ENCODE results near the gene SCN9A.

DNA sequence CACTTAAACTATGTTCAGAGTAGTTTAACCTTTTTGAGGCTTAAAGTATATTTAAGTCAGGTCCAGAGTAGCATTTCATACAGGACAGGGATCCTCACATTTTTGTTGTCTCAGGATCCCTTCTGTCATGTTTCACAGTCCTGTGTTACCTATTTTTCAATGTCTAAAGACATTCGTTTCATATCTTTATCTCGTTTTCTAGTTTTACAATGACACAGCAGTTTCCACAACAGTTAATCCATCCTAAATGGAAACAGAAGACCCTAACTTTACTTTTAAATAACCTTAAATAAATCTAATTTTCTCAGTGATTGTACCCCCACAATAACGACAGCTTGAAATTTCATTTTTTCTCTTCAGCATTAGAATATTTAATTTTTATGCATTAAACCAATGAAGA is 17.3 kb upstream of the SCN9A start:
- TF ChIP-seq POLR2AphosphoS5 (IDR thresholded peaks at IDR 0.05; ENCODE audit: low read depth, low read length): no peak
- no peak for TF ChIP-seq TAF1 (IDR thresholded peaks at IDR 0.05; ENCODE audit: borderline replicate concordance, insufficient read depth, low read length)
- TF ChIP-seq, protein P1, sequence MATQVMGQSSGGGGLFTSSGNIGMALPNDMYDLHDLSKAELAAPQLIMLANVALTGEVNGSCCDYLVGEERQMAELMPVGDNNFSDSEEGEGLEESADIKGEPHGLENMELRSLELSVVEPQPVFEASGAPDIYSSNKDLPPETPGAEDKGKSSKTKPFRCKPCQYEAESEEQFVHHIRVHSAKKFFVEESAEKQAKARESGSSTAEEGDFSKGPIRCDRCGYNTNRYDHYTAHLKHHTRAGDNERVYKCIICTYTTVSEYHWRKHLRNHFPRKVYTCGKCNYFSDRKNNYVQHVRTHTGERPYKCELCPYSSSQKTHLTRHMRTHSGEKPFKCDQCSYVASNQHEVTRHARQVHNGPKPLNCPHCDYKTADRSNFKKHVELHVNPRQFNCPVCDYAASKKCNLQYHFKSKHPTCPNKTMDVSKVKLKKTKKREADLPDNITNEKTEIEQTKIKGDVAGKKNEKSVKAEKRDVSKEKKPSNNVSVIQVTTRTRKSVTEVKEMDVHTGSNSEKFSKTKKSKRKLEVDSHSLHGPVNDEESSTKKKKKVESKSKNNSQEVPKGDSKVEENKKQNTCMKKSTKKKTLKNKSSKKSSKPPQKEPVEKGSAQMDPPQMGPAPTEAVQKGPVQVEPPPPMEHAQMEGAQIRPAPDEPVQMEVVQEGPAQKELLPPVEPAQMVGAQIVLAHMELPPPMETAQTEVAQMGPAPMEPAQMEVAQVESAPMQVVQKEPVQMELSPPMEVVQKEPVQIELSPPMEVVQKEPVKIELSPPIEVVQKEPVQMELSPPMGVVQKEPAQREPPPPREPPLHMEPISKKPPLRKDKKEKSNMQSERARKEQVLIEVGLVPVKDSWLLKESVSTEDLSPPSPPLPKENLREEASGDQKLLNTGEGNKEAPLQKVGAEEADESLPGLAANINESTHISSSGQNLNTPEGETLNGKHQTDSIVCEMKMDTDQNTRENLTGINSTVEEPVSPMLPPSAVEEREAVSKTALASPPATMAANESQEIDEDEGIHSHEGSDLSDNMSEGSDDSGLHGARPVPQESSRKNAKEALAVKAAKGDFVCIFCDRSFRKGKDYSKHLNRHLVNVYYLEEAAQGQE (IDR thresholded peaks at IDR 0.05; ENCODE audit: insufficient read depth in 1 of 2, low read depth in 2 of 2, low read length in 2 of 2): no peak
